H1 (cell line): ENCODE results near the gene BMP2. TPM values are rescaled to one million over a fixed set of nuclear protein-coding genes. Genes with fewer than 3 reads are reported as not detected.

Experiments
- CTCF ChIA-PET: fragments of 300-600 bp; sonication (Branson Sonifier 250); formaldehyde crosslinking; loops from one replicate; lab custom pipeline; 2021; ENCODE audit not compliant: partially characterized antibody; lab: Charles Lee
- POLR2A ChIA-PET: fragments of 300-600 bp; sonication (Branson Sonifier 250); formaldehyde crosslinking; loops from one replicate; lab custom pipeline; 2021; ENCODE audit warnings: inconsistent platforms; ENCODE audit not compliant: partially characterized antibody; lab: Charles Lee
- DNase-seq, 2 experiments: peaks; one replicate each; pipeline versions ENCODE4 v3.0.0 to v3.0.0-alpha.2; 2010 to 2022; ENCODE audit warnings: low spot score in 2 of 2, low read depth in 1 of 2, mixed read lengths in 1 of 2
- FAIRE-seq: peaks from 2 replicates; lab custom pipeline; 2011; peaks lifted over from hg19 to GRCh38; lab: Jason Lieb, UNC
- H2AFZ ChIP-seq: 2 replicates; pipeline ENCODE4 v1.8.1; 2012; ENCODE audit warnings: low read length, inconsistent platforms
- H2AK5ac ChIP-seq: 2 replicates; pipeline ENCODE4 v1.6.1; 2013; ENCODE audit warnings: low read depth, low read length
- H2BK120ac ChIP-seq: replicated peaks from 2 replicates; pipeline ENCODE3; 2013; ENCODE audit warnings: low read depth, low read length, inconsistent platforms
- H2BK12ac ChIP-seq: 2 replicates; pipeline ENCODE4 v1.6.1; 2013; ENCODE audit warnings: low read depth, low read length
- H2BK15ac ChIP-seq: 2 replicates; pipeline ENCODE4 v1.6.1; 2013; ENCODE audit warnings: low read length
- H2BK20ac ChIP-seq: 2 replicates; pipeline ENCODE4 v1.6.1; 2013; ENCODE audit warnings: low read length
- H2BK5ac ChIP-seq: 2 replicates; pipeline ENCODE4 v1.6.1; 2013; ENCODE audit warnings: low read depth, low read length
- H3K14ac ChIP-seq: 2 replicates; pipeline ENCODE4 v1.6.1; 2013; ENCODE audit warnings: inconsistent platforms; ENCODE audit not compliant: insufficient read length
- H3K18ac ChIP-seq: 2 replicates; pipeline ENCODE4 v1.6.1; 2013; ENCODE audit warnings: low read length; ENCODE audit errors: extremely low read depth
- H3K23ac ChIP-seq: 2 replicates; pipeline ENCODE4 v1.6.1; 2013; ENCODE audit warnings: inconsistent platforms; ENCODE audit not compliant: insufficient read length
- H3K23me2 ChIP-seq: 2 replicates; pipeline ENCODE4 v1.6.1; 2013; ENCODE audit warnings: low read depth, low read length
- H3K27ac ChIP-seq: 2 replicates; pipeline ENCODE4 v1.6.1; 2011; ENCODE audit warnings: low read depth, low read length, inconsistent platforms
- H3K27me3 ChIP-seq, 4 experiments: replicated peaks in 1 of 4; 1 replicate in 1 of 4; 2 replicates in 3 of 4; pipeline versions ENCODE4 v1.6.1 to v1.8.1; 2011 to 2013; ENCODE audit warnings: low read length in 3 of 4, mild to moderate bottlenecking in 3 of 4, inconsistent platforms in 2 of 4, mixed read lengths in 2 of 4, moderate library complexity in 1 of 4; ENCODE audit not compliant: control insufficient read depth in 3 of 4, insufficient read depth in 3 of 4; ENCODE audit errors: extremely low read depth in 1 of 4
- H3K36me3 ChIP-seq, 4 experiments: 2 replicates each; pipeline versions ENCODE4 v1.6.1 to v1.8.1; 2011 to 2013; ENCODE audit warnings: mild to moderate bottlenecking in 4 of 4, low read length in 3 of 4, moderate library complexity in 2 of 4, control low read depth in 1 of 4, inconsistent platforms in 1 of 4; ENCODE audit not compliant: insufficient read depth in 4 of 4, control insufficient read depth in 2 of 4
- H3K4ac ChIP-seq: replicated peaks from 2 replicates; pipeline ENCODE3; 2013; ENCODE audit warnings: low read length, low read depth, mixed read lengths, inconsistent platforms; ENCODE audit not compliant: insufficient read length
- H3K4me1 ChIP-seq, 4 experiments: replicated peaks in 1 of 4; 1 replicate in 1 of 4; 2 replicates in 3 of 4; pipeline versions ENCODE4 v1.6.1 to v1.8.1; 2011 to 2013; ENCODE audit warnings: low read length in 3 of 4, inconsistent platforms in 2 of 4, mixed read lengths in 1 of 4; ENCODE audit not compliant: insufficient read depth in 4 of 4, control insufficient read depth in 3 of 4
- H3K4me2 ChIP-seq, 2 experiments: 2 replicates each; pipeline versions ENCODE4 v1.6.1 to v1.8.1; 2011 to 2013; ENCODE audit warnings: low read depth in 2 of 2, low read length in 2 of 2, control low read depth in 1 of 2, inconsistent platforms in 1 of 2, mild to moderate bottlenecking in 1 of 2; ENCODE audit not compliant: insufficient read depth in 1 of 2
- H3K4me3 ChIP-seq, 4 experiments: fragments of 200-600, 300-600 bp in 1 of 4; sonication (generic), shearing (Covaris generic), sonication (Bioruptor Twin) in 1 of 4; 2 replicates each; pipeline versions ENCODE4 v1.5.1 to v1.8.1; 2011 to 2016; ENCODE audit warnings: low read length in 4 of 4, low read depth in 3 of 4, control low read depth in 2 of 4, inconsistent platforms in 2 of 4, mild to moderate bottlenecking in 2 of 4, mixed read lengths in 1 of 4, moderate library complexity in 1 of 4; ENCODE audit not compliant: insufficient read depth in 2 of 4; ENCODE audit errors: extremely low read depth in 1 of 4
- H3K56ac ChIP-seq: replicated peaks from 2 replicates; pipeline ENCODE3; 2013; ENCODE audit warnings: low read depth, mild to moderate bottlenecking, mixed read lengths, low read length, inconsistent platforms; ENCODE audit not compliant: insufficient read length
- H3K79me1 ChIP-seq: 2 replicates; pipeline ENCODE4 v1.6.1; 2013; ENCODE audit warnings: low read depth, low read length, control low read depth
- H3K79me2 ChIP-seq, 2 experiments: 2 replicates each; pipeline versions ENCODE4 v1.6.1 to v1.8.1; 2012 to 2013; ENCODE audit warnings: low read length in 2 of 2, mild to moderate bottlenecking in 2 of 2, inconsistent platforms in 1 of 2; ENCODE audit not compliant: insufficient read depth in 2 of 2, control insufficient read depth in 1 of 2
- H3K9ac ChIP-seq, 4 experiments: replicated peaks in 1 of 4; 1 replicate in 1 of 4; 2 replicates in 3 of 4; pipeline versions ENCODE4 v1.6.1 to v1.8.1; 2011 to 2013; ENCODE audit warnings: low read depth in 3 of 4, low read length in 3 of 4, control low read depth in 2 of 4, mild to moderate bottlenecking in 2 of 4, moderate library complexity in 2 of 4, inconsistent platforms in 1 of 4; ENCODE audit errors: extremely low read depth in 1 of 4
- H3K9me3 ChIP-seq, 2 experiments: 2 replicates each; pipeline versions ENCODE4 v1.6.1 to v1.8.1; 2012 to 2013; ENCODE audit warnings: mild to moderate bottlenecking in 2 of 2, moderate library complexity in 2 of 2, control low read depth in 1 of 2, inconsistent platforms in 1 of 2, low read depth in 1 of 2, low read length in 1 of 2, mixed read lengths in 1 of 2; ENCODE audit not compliant: insufficient read depth in 2 of 2
- H4K20me1 ChIP-seq, 2 experiments: replicated peaks in 1 of 2; 2 replicates each; pipeline versions ENCODE3 to v1.8.1; 2011 to 2013; ENCODE audit warnings: inconsistent platforms in 2 of 2, low read length in 2 of 2, mild to moderate bottlenecking in 1 of 2; ENCODE audit not compliant: insufficient read depth in 2 of 2, control insufficient read depth in 1 of 2
- H4K5ac ChIP-seq: 2 replicates; pipeline ENCODE4 v1.6.1; 2013; ENCODE audit warnings: low read length, low read depth, mixed read lengths, inconsistent platforms; ENCODE audit not compliant: insufficient read length
- H4K8ac ChIP-seq: 2 replicates; pipeline ENCODE4 v1.8.0; 2013; ENCODE audit warnings: mild to moderate bottlenecking, moderate library complexity, low read length, inconsistent platforms; ENCODE audit not compliant: insufficient read depth; ENCODE audit errors: extremely low read depth
- H4K91ac ChIP-seq: replicated peaks from 2 replicates; pipeline ENCODE3; 2013; ENCODE audit warnings: low read length, mixed read lengths, inconsistent platforms; ENCODE audit not compliant: insufficient read length
- BCL11A ChIP-seq, 2 experiments: IDR thresholded peaks; one replicate each; pipeline ENCODE4 v1.6.1; 2011; ENCODE audit warnings: low read depth in 2 of 2, low read length in 2 of 2, mild to moderate bottlenecking in 2 of 2
- CBX5 ChIP-seq: fragments of 300-800, 300-1000 bp; sonication (generic); IDR thresholded peaks from 2 replicates; pipeline ENCODE4 v1.7.1; 2016; ENCODE audit warnings: antibody characterized with exemption, low read length, low read depth
- CEBPB ChIP-seq: IDR thresholded peaks from 2 replicates; pipeline ENCODE4 v1.6.1; 2012; ENCODE audit warnings: low read depth, low read length
- FOSL1 ChIP-seq: IDR thresholded peaks from 2 replicates; pipeline ENCODE4 v1.6.1; 2011; ENCODE audit warnings: mild to moderate bottlenecking, low read depth, low read length, moderate library complexity; ENCODE audit not compliant: insufficient read depth
- GABPA ChIP-seq: IDR thresholded peaks from 2 replicates; pipeline ENCODE4 v1.6.1; 2011; ENCODE audit warnings: mild to moderate bottlenecking, low read length, moderate library complexity, borderline replicate concordance; ENCODE audit not compliant: insufficient read depth
- HDAC6 ChIP-seq: IDR thresholded peaks from one replicate; pipeline ENCODE4 v1.7.1; 2012; ENCODE audit warnings: low read depth, mild to moderate bottlenecking, inconsistent platforms, low read length, moderate library complexity
- KDM1A ChIP-seq: fragments of 200-600, 300-600 bp; sonication (generic); IDR thresholded peaks from 2 replicates; pipeline ENCODE4 v1.7.1; 2016; ENCODE audit warnings: mild to moderate bottlenecking, low read length, borderline replicate concordance
- SIRT6 ChIP-seq: IDR thresholded peaks from one replicate; pipeline ENCODE4 v1.7.1; 2012; ENCODE audit warnings: low read length, inconsistent platforms
- SIX5 ChIP-seq: IDR thresholded peaks from 2 replicates; pipeline ENCODE4 v1.6.1; 2011; ENCODE audit warnings: mild to moderate bottlenecking, low read depth, low read length
- USF2 ChIP-seq: IDR thresholded peaks from 2 replicates; pipeline ENCODE4 v1.6.1; 2011; ENCODE audit warnings: low read length, improper control_type of control experiment
- ZNF274 ChIP-seq: IDR thresholded peaks from 2 replicates; pipeline ENCODE4 v1.7.0; 2012; ENCODE audit warnings: low read length, borderline replicate concordance; ENCODE audit errors: extremely low read depth
- WGBS, 2 experiments: shearing (Covaris generic) in 1 of 2; methylation state at CpG; one replicate each; pipeline versions ENCODE4 v1.1.6 to v1.1.7; 2013 to 2015; ENCODE audit warnings: low lambda C conversion rate in 2 of 2, mixed read lengths in 2 of 2, inconsistent platforms in 1 of 2, low coverage in 1 of 2, missing lambda C conversion rate in 1 of 2; ENCODE audit not compliant: insufficient replicate concordance in 2 of 2, insufficient coverage in 1 of 2, insufficient read length in 1 of 2; ENCODE audit errors: extremely low coverage in 1 of 2, missing lambda C conversion rate in 1 of 2; 5-methylcytosine and 5-hydroxymethylcytosine counted together
- polyA plus RNA-seq, 7 experiments: library from polyadenylated mRNA; depleted of rRNA in 3 of 7; stranded (reverse) in 5 of 7; unstranded in 2 of 7; fragments of >200 nt in 5 of 7; fragments of 200-250 nt in 2 of 7; gene quantifications; 1 replicate in 5 of 7; 2 replicates in 1 of 7; 4 replicates in 1 of 7; pipeline versions ENCODE4 v1.2.1 to v1.2.3, GENCODE V29; 2011 to 2013; ENCODE audit warnings: missing spikeins in 2 of 7, mixed read lengths in 2 of 7
- total RNA-seq: library from RNA; stranded (reverse); fragmentation: NEBNext Ultra II Directional; extraction: Animal tissue kit (Norgen Biotek cat#: 25700); gene quantifications from 2 replicates; pipeline ENCODE4 v1.2.1, GENCODE V29; 2021

Gene BMP2
- total and polyA plus RNA-seq, 2 of the 8 experiments (the other 6 are each of a cell fraction or from before 2014, with no cell fraction given), result 1.8 to 3.6 TPM

- no peak overlapping the region for H2BK5ac ChIP-seq
- ChIA-PET CTCF (no interaction called here), POLR2A (no interaction called here)
- no peak for FAIRE-seq
- TF ChIP-seq FOSL1 (no peak), HDAC6 (no peak), SIX5 (no peak), CEBPB (no peak), USF2 (no peak), BCL11A (IDR thresholded peaks at IDR 0.05; ENCODE audit: low read depth in 2 of 2, low read length in 2 of 2) (no peak), KDM1A (no peak), CBX5 (no peak), GABPA (no peak), ZNF274 (no peak), SIRT6 (no peak)
- no peaks in the 10 kb centered on the region for H3K23me2 ChIP-seq
- H4K5ac ChIP-seq, result no peak overlapping the region
- no peak overlapping the region for H3K18ac ChIP-seq
- no peak overlapping the region for H2AFZ ChIP-seq
- no peak overlapping the region for H3K4me3 ChIP-seq
- no peak overlapping the region for H3K9ac ChIP-seq
- H3K4me2 ChIP-seq, result no peak overlapping the region
- H3K4ac ChIP-seq, result no peak overlapping the region
- no peak overlapping the region for H3K27ac ChIP-seq
- H2BK120ac ChIP-seq, result no peak overlapping the region
- 92% methylated on average over 5 of the region's 5 CpGs; no CpG with 5 or more reads in 1 of the 2 experiments for WGBS, 2 experiments
- H3K14ac ChIP-seq, result no peak overlapping the region
- peaks cover 0 to 6% (median under 1%) of the 10 kb centered on the region in 4 experiments; a peak in 4 of 8 replicates for H3K36me3 ChIP-seq
- no peak overlapping the region for H3K56ac ChIP-seq
- no peaks in the 10 kb centered on the region for H3K27me3 ChIP-seq
- no peak overlapping the region for H2BK15ac ChIP-seq
- no peak overlapping the region for H4K91ac ChIP-seq
- H2BK12ac ChIP-seq, result no peak overlapping the region
- DNase-seq, result no peak
- no peak overlapping the region for H3K23ac ChIP-seq
- H3K79me2 ChIP-seq, result no peaks in the 10 kb centered on the region
- no peaks in the 10 kb centered on the region for H3K79me1 ChIP-seq
- H3K4me1 ChIP-seq, result no peaks in the 10 kb centered on the region; a peak in 2 of 7 replicates
- no peak overlapping the region for H4K8ac ChIP-seq
- H4K20me1 ChIP-seq, result no peaks in the 10 kb centered on the region
- no peak overlapping the region for H2BK20ac ChIP-seq
- no peaks in the 10 kb centered on the region for H3K9me3 ChIP-seq
- no peak overlapping the region for H2AK5ac ChIP-seq
Observed at GRCh38 chr20:6783752-6784151, 16.3 kb downstream of the BMP2 start.
